Measurements from ENCODE around the gene DEF6. TPM values are rescaled to one million over a fixed set of nuclear protein-coding genes. Genes with fewer than 3 reads are reported as not detected.

Gene DEF6
- total and polyA plus RNA-seq, 2 experiments from 2014 or later: 5.1 to 7.2 TPM

DNA sequence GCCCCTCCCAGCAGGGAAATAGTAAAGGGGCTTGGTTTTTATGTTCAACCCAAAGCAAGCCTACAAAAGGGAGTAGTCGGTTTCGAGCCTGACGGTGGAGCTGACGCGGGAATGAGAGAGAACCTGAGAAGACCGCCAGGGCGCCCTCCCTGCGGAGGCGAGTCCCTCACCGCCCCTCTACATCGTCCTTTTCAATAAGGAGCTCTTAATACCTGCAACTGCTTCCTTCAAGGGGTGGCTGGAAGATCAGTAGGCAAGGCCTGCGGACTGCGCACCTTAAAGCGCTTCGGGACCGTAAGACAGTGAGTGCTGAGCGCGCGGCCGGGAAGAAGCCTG is 38.8 kb upstream of the DEF6 start:
- Mint-ChIP-seq H3K4me1 (peaks cover 4% of the 10 kb centered on the region), H3K9me3 (no peaks in the 10 kb centered on the region; the same call in 2 of the 3 replicates), H3K27me3 (ENCODE audit: insufficient read depth, low read depth, poor library complexity) (peaks cover 10% of the 10 kb centered on the region), H3K36me3 (ENCODE audit: low read depth) (no peaks in the 10 kb centered on the region), H3K27ac (peak overlapping the region; percentile 95), H3K4me3 (peak overlapping the region; percentile 89)
- H3K27ac ChIP-seq (ENCODE audit: low read depth): peak overlapping the region; percentile 85
- ATAC-seq: peak; percentile 27
- no peaks in the 10 kb centered on the region for H3K36me3 ChIP-seq (ENCODE audit: insufficient read depth)
- peak; percentile 67 for DNase-seq (ENCODE audit: low spot score)
- H4K20me1 ChIP-seq (replicated peaks; ENCODE audit: insufficient read depth): no peaks in the 10 kb centered on the region; the same call in 1 of the 2 replicates
- peak overlapping the region; percentile 97 for H3K4me2 ChIP-seq
- peaks cover 8% of the 10 kb centered on the region; the same call in 1 of the 2 replicates for H3K4me1 ChIP-seq (ENCODE audit: insufficient read depth)
- no peaks in the 10 kb centered on the region for H3K9me2 ChIP-seq (ENCODE audit: insufficient read depth)
- peaks cover 8% of the 10 kb centered on the region; the same call in 1 of the 2 replicates for H3F3A ChIP-seq (replicated peaks; ENCODE audit: low read depth)
- H2AFZ ChIP-seq: peak overlapping the region; percentile 88
- H3K79me2 ChIP-seq (replicated peaks; ENCODE audit: insufficient read depth): peaks cover 22% of the 10 kb centered on the region
- peak overlapping the region; percentile 84 for H3K4me3 ChIP-seq
- H3K27me3 ChIP-seq (ENCODE audit: insufficient read depth): no peaks in the 10 kb centered on the region
- TF ChIP-seq ZNF331 (CRISPR knock-in tag; IDR thresholded peaks at IDR 0.05; ENCODE audit: low read depth) (no peak), EZH2phosphoT487 (IDR thresholded peaks at IDR 0.05; ENCODE audit: unreplicated experiment) (no peak), EZH2 (IDR thresholded peaks at IDR 0.05; ENCODE audit: low read depth, unreplicated experiment) (no peak), STAT1 (IDR thresholded peaks at IDR 0.05; ENCODE audit: unreplicated experiment) (no peak), ZNF114 (CRISPR knock-in tag; IDR thresholded peaks at IDR 0.05) (no peak), NANOG (IDR thresholded peaks at IDR 0.05; ENCODE audit: borderline replicate concordance) (no peak), POLR2AphosphoS5 (IDR thresholded peaks at IDR 0.05; ENCODE audit: low read depth) (no peak), JUNB (IDR thresholded peaks at IDR 0.05; ENCODE audit: unreplicated experiment) (no peak)
- TF ChIP-seq, protein P1, sequence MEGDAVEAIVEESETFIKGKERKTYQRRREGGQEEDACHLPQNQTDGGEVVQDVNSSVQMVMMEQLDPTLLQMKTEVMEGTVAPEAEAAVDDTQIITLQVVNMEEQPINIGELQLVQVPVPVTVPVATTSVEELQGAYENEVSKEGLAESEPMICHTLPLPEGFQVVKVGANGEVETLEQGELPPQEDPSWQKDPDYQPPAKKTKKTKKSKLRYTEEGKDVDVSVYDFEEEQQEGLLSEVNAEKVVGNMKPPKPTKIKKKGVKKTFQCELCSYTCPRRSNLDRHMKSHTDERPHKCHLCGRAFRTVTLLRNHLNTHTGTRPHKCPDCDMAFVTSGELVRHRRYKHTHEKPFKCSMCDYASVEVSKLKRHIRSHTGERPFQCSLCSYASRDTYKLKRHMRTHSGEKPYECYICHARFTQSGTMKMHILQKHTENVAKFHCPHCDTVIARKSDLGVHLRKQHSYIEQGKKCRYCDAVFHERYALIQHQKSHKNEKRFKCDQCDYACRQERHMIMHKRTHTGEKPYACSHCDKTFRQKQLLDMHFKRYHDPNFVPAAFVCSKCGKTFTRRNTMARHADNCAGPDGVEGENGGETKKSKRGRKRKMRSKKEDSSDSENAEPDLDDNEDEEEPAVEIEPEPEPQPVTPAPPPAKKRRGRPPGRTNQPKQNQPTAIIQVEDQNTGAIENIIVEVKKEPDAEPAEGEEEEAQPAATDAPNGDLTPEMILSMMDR (conservative IDR thresholded peaks at IDR 0.05; ENCODE audit: low read depth in 2 of 2): no peak; a peak in 1 of 4 replicates
- TF ChIP-seq, protein P2, sequence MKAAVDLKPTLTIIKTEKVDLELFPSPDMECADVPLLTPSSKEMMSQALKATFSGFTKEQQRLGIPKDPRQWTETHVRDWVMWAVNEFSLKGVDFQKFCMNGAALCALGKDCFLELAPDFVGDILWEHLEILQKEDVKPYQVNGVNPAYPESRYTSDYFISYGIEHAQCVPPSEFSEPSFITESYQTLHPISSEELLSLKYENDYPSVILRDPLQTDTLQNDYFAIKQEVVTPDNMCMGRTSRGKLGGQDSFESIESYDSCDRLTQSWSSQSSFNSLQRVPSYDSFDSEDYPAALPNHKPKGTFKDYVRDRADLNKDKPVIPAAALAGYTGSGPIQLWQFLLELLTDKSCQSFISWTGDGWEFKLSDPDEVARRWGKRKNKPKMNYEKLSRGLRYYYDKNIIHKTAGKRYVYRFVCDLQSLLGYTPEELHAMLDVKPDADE (IDR thresholded peaks at IDR 0.05): no peak
- TF ChIP-seq, protein P3, sequence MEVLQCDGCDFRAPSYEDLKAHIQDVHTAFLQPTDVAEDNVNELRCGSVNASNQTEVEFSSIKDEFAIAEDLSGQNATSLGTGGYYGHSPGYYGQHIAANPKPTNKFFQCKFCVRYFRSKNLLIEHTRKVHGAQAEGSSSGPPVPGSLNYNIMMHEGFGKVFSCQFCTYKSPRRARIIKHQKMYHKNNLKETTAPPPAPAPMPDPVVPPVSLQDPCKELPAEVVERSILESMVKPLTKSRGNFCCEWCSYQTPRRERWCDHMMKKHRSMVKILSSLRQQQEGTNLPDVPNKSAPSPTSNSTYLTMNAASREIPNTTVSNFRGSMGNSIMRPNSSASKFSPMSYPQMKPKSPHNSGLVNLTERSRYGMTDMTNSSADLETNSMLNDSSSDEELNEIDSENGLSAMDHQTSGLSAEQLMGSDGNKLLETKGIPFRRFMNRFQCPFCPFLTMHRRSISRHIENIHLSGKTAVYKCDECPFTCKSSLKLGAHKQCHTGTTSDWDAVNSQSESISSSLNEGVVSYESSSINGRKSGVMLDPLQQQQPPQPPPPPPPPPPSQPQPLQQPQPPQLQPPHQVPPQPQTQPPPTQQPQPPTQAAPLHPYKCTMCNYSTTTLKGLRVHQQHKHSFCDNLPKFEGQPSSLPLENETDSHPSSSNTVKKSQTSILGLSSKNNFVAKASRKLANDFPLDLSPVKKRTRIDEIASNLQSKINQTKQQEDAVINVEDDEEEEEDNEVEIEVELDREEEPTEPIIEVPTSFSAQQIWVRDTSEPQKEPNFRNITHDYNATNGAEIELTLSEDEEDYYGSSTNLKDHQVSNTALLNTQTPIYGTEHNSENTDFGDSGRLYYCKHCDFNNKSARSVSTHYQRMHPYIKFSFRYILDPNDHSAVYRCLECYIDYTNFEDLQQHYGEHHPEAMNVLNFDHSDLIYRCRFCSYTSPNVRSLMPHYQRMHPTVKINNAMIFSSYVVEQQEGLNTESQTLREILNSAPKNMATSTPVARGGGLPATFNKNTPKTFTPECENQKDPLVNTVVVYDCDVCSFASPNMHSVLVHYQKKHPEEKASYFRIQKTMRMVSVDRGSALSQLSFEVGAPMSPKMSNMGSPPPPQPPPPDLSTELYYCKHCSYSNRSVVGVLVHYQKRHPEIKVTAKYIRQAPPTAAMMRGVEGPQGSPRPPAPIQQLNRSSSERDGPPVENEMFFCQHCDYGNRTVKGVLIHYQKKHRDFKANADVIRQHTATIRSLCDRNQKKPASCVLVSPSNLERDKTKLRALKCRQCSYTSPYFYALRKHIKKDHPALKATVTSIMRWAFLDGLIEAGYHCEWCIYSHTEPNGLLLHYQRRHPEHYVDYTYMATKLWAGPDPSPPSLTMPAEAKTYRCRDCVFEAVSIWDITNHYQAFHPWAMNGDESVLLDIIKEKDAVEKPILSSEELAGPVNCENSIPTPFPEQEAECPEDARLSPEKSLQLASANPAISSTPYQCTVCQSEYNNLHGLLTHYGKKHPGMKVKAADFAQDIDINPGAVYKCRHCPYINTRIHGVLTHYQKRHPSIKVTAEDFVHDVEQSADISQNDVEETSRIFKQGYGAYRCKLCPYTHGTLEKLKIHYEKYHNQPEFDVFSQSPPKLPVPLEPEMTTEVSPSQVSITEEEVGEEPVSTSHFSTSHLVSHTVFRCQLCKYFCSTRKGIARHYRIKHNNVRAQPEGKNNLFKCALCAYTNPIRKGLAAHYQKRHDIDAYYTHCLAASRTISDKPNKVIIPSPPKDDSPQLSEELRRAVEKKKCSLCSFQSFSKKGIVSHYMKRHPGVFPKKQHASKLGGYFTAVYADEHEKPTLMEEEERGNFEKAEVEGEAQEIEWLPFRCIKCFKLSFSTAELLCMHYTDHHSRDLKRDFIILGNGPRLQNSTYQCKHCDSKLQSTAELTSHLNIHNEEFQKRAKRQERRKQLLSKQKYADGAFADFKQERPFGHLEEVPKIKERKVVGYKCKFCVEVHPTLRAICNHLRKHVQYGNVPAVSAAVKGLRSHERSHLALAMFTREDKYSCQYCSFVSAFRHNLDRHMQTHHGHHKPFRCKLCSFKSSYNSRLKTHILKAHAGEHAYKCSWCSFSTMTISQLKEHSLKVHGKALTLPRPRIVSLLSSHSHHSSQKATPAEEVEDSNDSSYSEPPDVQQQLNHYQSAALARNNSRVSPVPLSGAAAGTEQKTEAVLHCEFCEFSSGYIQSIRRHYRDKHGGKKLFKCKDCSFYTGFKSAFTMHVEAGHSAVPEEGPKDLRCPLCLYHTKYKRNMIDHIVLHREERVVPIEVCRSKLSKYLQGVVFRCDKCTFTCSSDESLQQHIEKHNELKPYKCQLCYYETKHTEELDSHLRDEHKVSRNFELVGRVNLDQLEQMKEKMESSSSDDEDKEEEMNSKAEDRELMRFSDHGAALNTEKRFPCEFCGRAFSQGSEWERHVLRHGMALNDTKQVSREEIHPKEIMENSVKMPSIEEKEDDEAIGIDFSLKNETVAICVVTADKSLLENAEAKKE (CRISPR knock-in tag; IDR thresholded peaks at IDR 0.05): no peak

Data from GM23338 (cell line).